ENCODE data around the gene ZEB2.
A peak's percentile ranks its signal among the peaks of the same experiment; 100 is the strongest.

ZEB2 gene

GRCh38 chr2:144493027-144493809 lies 26.7 kb downstream of the ZEB2 start:
- DNase-seq = no peak

- no peak for DNase-seq
Observed at GRCh38 chr2:144490857-144491256, 29.1 kb downstream of the ZEB2 start.

- DNase-seq = no peak
Observed at GRCh38 chr2:144490017-144490416, 29.9 kb downstream of the ZEB2 start.

- DNase-seq = no peak
Observed at GRCh38 chr2:144489315-144489916, 30.5 kb downstream of the ZEB2 start.

- no peak for DNase-seq
Observed at GRCh38 chr2:144484201-144484948, 35.5 kb downstream of the ZEB2 start.

GRCh38 chr2:144481666-144482065 lies 38.3 kb downstream of the ZEB2 start:
- DNase-seq = no peak

- no peak for DNase-seq
Observed at GRCh38 chr2:144481109-144481508, 38.8 kb downstream of the ZEB2 start.

GRCh38 chr2:144480285-144480684 lies 39.6 kb downstream of the ZEB2 start:
- peak; percentile 50 for DNase-seq

- no peak for DNase-seq
Observed at GRCh38 chr2:144479659-144480058, 40.3 kb downstream of the ZEB2 start.

- peak; percentile 68 for DNase-seq
Observed at GRCh38 chr2:144479138-144479537, 40.8 kb downstream of the ZEB2 start.

GRCh38 chr2:144477957-144478311 lies 42.0 kb downstream of the ZEB2 start:
- no peak for DNase-seq

GRCh38 chr2:144477281-144477956 lies 42.5 kb downstream of the ZEB2 start:
- DNase-seq = peak; percentile 70

GRCh38 chr2:144476682-144477081 lies 43.2 kb downstream of the ZEB2 start:
- no peak for DNase-seq

- DNase-seq = no peak
Observed at GRCh38 chr2:144475569-144476275, 44.2 kb downstream of the ZEB2 start.

GRCh38 chr2:144475044-144475443 lies 44.9 kb downstream of the ZEB2 start:
- DNase-seq = no peak

GRCh38 chr2:144474017-144474416 lies 45.9 kb downstream of the ZEB2 start:
- no peak for DNase-seq

GRCh38 chr2:144472911-144473310 lies 47.0 kb downstream of the ZEB2 start:
- DNase-seq = no peak

- no peak for DNase-seq
Observed at GRCh38 chr2:144472046-144472412, 47.9 kb downstream of the ZEB2 start.

- DNase-seq = no peak
Observed at GRCh38 chr2:144471305-144472045, 48.4 kb downstream of the ZEB2 start.

GRCh38 chr2:144470816-144471215 lies 49.1 kb downstream of the ZEB2 start:
- DNase-seq = no peak

GRCh38 chr2:144470334-144470733 lies 49.6 kb downstream of the ZEB2 start:
- no peak for DNase-seq

GRCh38 chr2:144469798-144470197 lies 50.1 kb downstream of the ZEB2 start:
- DNase-seq = no peak
